Body of pancreas (tissue), 4 donors: Measurements from ENCODE around the gene TGM4.

Experiments used
- POLR2A ChIP-seq, 3 donors: fragments of 450-650 bp; IDR thresholded peaks; one replicate each; pipeline ENCODE4 v1.6.1; 2016; ENCODE audit warnings: antibody characterized with exemption in 3 of 3, mild to moderate bottlenecking in 2 of 3
- TF ChIP-seq, protein P1 (sequence below), 7 experiments: fragments of 450-650 bp in 4 of 7; fragments of 200-600 bp in 3 of 7; sonication (generic) in 3 of 7; IDR thresholded peaks; one replicate each; pipeline ENCODE4 v1.5.1; 2016 to 2019; ENCODE audit warnings: antibody characterized with exemption in 7 of 7

- TF ChIP-seq, protein P1, sequence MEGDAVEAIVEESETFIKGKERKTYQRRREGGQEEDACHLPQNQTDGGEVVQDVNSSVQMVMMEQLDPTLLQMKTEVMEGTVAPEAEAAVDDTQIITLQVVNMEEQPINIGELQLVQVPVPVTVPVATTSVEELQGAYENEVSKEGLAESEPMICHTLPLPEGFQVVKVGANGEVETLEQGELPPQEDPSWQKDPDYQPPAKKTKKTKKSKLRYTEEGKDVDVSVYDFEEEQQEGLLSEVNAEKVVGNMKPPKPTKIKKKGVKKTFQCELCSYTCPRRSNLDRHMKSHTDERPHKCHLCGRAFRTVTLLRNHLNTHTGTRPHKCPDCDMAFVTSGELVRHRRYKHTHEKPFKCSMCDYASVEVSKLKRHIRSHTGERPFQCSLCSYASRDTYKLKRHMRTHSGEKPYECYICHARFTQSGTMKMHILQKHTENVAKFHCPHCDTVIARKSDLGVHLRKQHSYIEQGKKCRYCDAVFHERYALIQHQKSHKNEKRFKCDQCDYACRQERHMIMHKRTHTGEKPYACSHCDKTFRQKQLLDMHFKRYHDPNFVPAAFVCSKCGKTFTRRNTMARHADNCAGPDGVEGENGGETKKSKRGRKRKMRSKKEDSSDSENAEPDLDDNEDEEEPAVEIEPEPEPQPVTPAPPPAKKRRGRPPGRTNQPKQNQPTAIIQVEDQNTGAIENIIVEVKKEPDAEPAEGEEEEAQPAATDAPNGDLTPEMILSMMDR (IDR thresholded peaks at IDR 0.05), result no peak
- TF ChIP-seq POLR2A (IDR thresholded peaks at IDR 0.05), result no peak
Observed at GRCh38 chr3:44927371-44927770, 53.0 kb downstream of the TGM4 start.
